Mucosa of descending colon (tissue), 3 donors: ENCODE data around the gene LGR6. TPM values are rescaled to one million over a fixed set of nuclear protein-coding genes. Genes with fewer than 3 reads are reported as not detected.

Source experiments
- ATAC-seq: fragments of 200-7000 bp; cut with Tn5 transposase; one replicate; pipeline ENCODE4 v1.9.1; 2020; ENCODE audit warnings: mild to moderate bottlenecking, moderate library complexity
- DNase-seq, 3 donors: peaks; one replicate each; pipeline ENCODE4 v3.0.0-alpha.2; 2020
- H3K36me3 ChIP-seq: fragments of 200-600 bp; one replicate; pipeline ENCODE4 v1.8.0; 2021; ENCODE audit warnings: low read depth, mild to moderate bottlenecking
- H3K4me1 ChIP-seq: fragments of 200-600 bp; one replicate; pipeline ENCODE4 v1.8.0; 2021; ENCODE audit warnings: low read depth, mild to moderate bottlenecking
- H3K4me3 ChIP-seq: fragments of 200-600 bp; one replicate; pipeline ENCODE4 v1.8.0; 2021; ENCODE audit warnings: mild to moderate bottlenecking
- H3K9me3 ChIP-seq: fragments of 200-600 bp; one replicate; pipeline ENCODE4 v1.8.0; 2021; ENCODE audit warnings: mild to moderate bottlenecking
- intact Hi-C, 2 donors: fragments of 100-400 bp; cut with DNase I in 1 of 2; cut with micrococcal nuclease in 1 of 2; formaldehyde crosslinking; loops; one replicate each; pipeline versions ENCODE4 v1.11.0 to v1.11.1; 2022; cut with DNase I, micrococcal nuclease
- total RNA-seq, 3 donors: library from RNA; stranded (reverse); fragmentation: NEBNext Ultra II Directional in 2 of 3; extraction: Animal tissue kit (Norgen Biotek cat#: 25700) in 2 of 3; gene quantifications; one replicate each; pipeline versions ENCODE4 v1.2.1 to v1.2.4, GENCODE V29; 2021 to 2023
- TF ChIP-seq, protein P1 (sequence below): fragments of 200-600 bp; IDR thresholded peaks from one replicate; pipeline ENCODE4 v1.8.0; 2022; ENCODE audit warnings: antibody characterized with exemption, mild to moderate bottlenecking
- donor health status: DM: no; HTN: no; CAD: no; lungs with moderate emphysema.
- donor health status: DM: no; HTN: no; CAD: no.
- donor health status: DM: no; HTN: yes; CAD: no.

Gene LGR6
- total RNA-seq, 3 donors from 2014 or later: 0.66 to 4.2 (median 1.3) TPM

DNA sequence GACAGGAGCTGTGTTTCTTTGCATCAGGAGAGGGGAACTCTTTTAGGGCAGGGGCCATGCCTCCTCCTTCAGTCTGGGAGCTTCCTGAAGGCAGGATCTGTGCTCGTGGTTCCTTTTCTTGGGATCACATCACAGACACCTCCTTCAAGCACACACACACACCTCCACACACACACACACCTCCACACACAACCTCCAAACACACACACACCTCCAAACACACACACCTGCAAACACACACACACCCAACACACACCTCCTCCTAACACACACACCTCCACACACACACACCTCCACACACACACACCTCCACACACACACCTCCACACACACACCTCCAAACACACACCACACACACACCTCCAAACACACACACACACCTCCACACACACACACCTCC, 10.5 kb downstream of the LGR6 start:
- H3K4me1 ChIP-seq: peaks cover 3% of the 10 kb centered on the region
- no peaks in the 10 kb centered on the region for H3K9me3 ChIP-seq
- no peak for ATAC-seq
- TF ChIP-seq, protein P1, sequence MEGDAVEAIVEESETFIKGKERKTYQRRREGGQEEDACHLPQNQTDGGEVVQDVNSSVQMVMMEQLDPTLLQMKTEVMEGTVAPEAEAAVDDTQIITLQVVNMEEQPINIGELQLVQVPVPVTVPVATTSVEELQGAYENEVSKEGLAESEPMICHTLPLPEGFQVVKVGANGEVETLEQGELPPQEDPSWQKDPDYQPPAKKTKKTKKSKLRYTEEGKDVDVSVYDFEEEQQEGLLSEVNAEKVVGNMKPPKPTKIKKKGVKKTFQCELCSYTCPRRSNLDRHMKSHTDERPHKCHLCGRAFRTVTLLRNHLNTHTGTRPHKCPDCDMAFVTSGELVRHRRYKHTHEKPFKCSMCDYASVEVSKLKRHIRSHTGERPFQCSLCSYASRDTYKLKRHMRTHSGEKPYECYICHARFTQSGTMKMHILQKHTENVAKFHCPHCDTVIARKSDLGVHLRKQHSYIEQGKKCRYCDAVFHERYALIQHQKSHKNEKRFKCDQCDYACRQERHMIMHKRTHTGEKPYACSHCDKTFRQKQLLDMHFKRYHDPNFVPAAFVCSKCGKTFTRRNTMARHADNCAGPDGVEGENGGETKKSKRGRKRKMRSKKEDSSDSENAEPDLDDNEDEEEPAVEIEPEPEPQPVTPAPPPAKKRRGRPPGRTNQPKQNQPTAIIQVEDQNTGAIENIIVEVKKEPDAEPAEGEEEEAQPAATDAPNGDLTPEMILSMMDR: no peak
- no peaks in the 10 kb centered on the region for H3K36me3 ChIP-seq
- no peak for DNase-seq
- intact Hi-C loops: no loop called here
- no peak overlapping the region for H3K4me3 ChIP-seq

DNA sequence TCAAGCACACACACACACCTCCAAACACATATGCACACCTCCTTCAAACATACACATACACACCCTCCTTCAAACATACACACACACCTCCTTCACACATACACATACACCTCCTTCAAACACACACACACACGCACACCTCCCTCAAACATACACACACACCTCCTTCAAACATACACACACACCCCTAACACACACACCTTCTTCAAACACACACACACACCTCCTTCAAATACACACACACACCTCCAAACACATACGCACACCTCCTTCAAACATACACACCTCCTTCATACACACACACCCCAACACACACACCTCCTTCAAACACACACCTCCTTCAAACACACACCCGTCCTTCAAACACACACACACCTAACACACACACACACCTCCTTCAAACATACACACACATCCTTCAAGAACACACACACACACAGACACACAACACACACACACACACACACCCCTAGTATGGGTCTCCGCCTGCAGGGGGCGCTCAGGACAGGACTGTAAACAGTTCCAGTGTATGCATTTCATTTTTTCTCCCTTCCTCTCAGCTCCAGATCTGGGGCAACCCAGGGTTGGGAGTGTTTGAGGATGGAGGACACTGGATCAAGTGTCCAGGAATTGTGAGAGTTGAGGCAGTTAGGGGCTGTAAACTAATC, 12.1 kb downstream of the LGR6 start:
- H3K4me3 ChIP-seq: no peak overlapping the region
- DNase-seq (peak in 1 of 3 donors; percentile 57), ATAC-seq (peak; percentile 21)
- intact Hi-C loops: no loop called here
- H3K4me1 ChIP-seq: no peaks in the 10 kb centered on the region
- TF ChIP-seq, protein P1: no peak
- no peaks in the 10 kb centered on the region for H3K36me3 ChIP-seq
- H3K9me3 ChIP-seq: no peaks in the 10 kb centered on the region

DNA sequence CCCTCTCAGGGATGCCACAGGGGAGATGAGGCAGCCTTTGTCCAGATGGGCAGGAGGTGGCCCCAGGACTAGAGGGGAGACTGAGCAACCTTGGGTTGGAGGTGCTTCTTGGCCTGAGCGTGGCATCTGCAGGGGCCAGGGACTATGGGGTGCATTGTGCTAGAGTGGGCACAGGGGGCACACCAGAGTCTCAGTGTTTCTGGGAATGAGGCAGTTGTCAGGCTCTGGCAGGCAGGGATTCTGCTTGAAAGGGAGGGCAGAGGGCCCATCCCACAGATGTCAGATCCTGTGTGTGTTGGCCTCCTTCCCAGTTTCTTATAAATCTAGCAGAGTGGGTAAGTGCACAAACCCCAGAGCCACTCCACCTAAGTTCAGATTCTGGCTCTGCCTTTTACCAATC, 13.7 kb downstream of the LGR6 start:
- no peaks in the 10 kb centered on the region for H3K36me3 ChIP-seq
- ATAC-seq (peak; percentile 23), DNase-seq (no peak)
- TF ChIP-seq, protein P1: no peak
- H3K4me1 ChIP-seq: no peaks in the 10 kb centered on the region
- no peak overlapping the region for H3K4me3 ChIP-seq
- no peaks in the 10 kb centered on the region for H3K9me3 ChIP-seq
- intact Hi-C loops: no loop called here

DNA sequence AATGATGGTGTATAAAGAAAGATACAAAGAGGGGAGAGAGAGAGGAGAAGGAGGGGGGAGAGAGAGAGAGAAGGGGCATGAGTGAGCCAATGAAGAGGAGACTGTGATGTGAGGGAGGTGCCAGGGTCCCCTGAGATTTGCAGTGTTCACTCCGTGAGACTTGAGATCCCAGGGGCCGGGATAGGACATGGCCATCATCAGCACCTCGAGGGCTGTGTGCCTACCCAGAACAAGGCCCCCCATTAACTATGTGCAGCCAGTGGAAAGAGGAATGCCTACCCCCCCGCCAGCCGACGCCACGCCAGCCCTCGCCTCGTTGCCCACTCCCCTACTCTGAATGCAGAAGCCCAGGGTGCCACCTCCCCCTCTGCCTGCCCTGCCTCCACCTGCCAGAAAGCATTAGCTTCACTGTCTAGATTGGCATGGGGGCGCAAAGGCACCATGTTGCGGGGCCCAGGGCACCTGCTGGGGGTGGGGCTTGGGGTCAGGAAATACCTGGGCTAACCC, 14.8 kb downstream of the LGR6 start:
- TF ChIP-seq, protein P1: no peak
- ATAC-seq: no peak
- intact Hi-C loops: no loop called here

DNA sequence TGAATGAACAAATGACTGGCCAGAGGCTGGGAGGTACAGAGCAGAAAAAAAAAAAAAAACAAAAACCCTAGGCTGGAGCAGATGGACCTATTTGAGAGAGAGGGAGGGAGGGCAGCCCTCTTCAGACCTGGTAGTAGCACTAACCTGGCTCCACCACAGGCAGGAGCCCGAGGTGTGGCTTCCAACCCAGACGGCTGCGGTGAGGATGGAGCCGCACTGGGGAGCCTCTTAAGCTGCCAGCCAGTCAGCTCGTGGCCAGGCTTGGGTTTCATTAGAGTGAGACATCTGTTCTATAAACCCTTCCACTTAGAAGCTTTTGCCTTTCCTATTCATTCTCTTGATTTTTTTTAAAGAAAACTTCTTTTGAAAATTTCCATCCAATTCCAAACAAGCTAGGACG, 16.8 kb downstream of the LGR6 start:
- ATAC-seq: no peak
- intact Hi-C loops: no loop called here
- TF ChIP-seq, protein P1: no peak
- no peaks in the 10 kb centered on the region for H3K4me1 ChIP-seq
- no peaks in the 10 kb centered on the region for H3K36me3 ChIP-seq
- no peak overlapping the region for H3K4me3 ChIP-seq
- no peaks in the 10 kb centered on the region for H3K9me3 ChIP-seq
- DNase-seq: no peak

More for the DNA sequence above, 14.8 kb downstream of the LGR6 start:
- no peaks in the 10 kb centered on the region for H3K36me3 ChIP-seq
- H3K4me3 ChIP-seq: no peak overlapping the region
- DNase-seq: no peak
- H3K4me1 ChIP-seq: no peaks in the 10 kb centered on the region
- no peaks in the 10 kb centered on the region for H3K9me3 ChIP-seq
